HL-60 (cell line): ENCODE measurements around the gene RGL1.

Experiments
- DNase-seq, 2 experiments: peaks; one replicate each; pipeline ENCODE4 v3.0.0-alpha.2; 2010 to 2020; ENCODE audit warnings: low read depth in 1 of 2, low spot score in 1 of 2
- H3K27ac ChIP-seq: fragments of 250-450 bp; sonication (Bioruptor Pico); replicated peaks from 2 replicates; pipeline ENCODE4 v1.5.1; 2020; ENCODE audit warnings: mild to moderate bottlenecking, moderate library complexity
- H3K27me3 ChIP-seq: fragments of 250-450 bp; sonication (Bioruptor Pico); 2 replicates; pipeline ENCODE4 v1.5.1; 2021; ENCODE audit warnings: mild to moderate bottlenecking, moderate library complexity; ENCODE audit not compliant: insufficient read depth, poor library complexity, severe bottlenecking
- H3K4me3 ChIP-seq: replicated peaks from 2 replicates; pipeline ENCODE4 v1.5.1; 2011; ENCODE audit warnings: mild to moderate bottlenecking, control low read depth, low read length; ENCODE audit not compliant: insufficient read depth
- GABPA ChIP-seq: IDR thresholded peaks from 2 replicates; pipeline ENCODE4 v1.6.1; 2012; ENCODE audit warnings: low read depth
- POLR2AphosphoS5 ChIP-seq: IDR thresholded peaks from 2 replicates; pipeline ENCODE4 v1.6.1; 2012; ENCODE audit warnings: low read depth
- SPI1 ChIP-seq: IDR thresholded peaks from 2 replicates; pipeline ENCODE4 v1.6.1; 2012; ENCODE audit warnings: low read depth, mild to moderate bottlenecking, borderline replicate concordance
- TF ChIP-seq, protein P1 (sequence below): IDR thresholded peaks from one replicate; pipeline ENCODE4 v1.5.1; 2011; ENCODE audit warnings: low read length, control low read depth, inconsistent platforms; ENCODE audit not compliant: insufficient read depth
- TF ChIP-seq, protein P2 (sequence below): IDR thresholded peaks from 2 replicates; pipeline ENCODE4 v1.6.1; 2012; ENCODE audit warnings: low read depth; ENCODE audit not compliant: insufficient replicate concordance

The RGL1 gene

DNA sequence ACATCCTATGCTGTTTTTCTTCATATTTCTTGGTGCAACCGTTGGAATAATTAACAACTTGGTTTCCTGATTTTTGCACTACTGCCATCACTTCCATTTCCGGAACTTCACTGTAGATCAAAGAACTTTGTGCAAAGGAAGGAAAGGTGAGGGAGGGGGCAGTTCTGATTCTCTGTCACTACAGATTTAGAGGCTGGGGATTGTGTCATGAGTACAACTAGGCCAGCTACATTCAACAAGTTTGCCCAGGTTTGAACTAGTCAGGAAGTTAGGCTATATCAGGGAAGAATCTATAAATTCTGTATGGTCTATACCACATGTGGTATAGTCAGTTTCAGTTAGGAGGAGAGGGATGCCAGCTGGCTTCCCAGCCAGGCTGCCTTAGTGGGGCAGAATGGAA is 84.2 kb downstream of the RGL1 start:
- Histone ChIP-seq H3K4me3 (no peak overlapping the region), H3K27ac (no peak overlapping the region), H3K27me3 (no peaks in the 10 kb centered on the region)
- DNase-seq = no peak
- TF ChIP-seq, protein P1, sequence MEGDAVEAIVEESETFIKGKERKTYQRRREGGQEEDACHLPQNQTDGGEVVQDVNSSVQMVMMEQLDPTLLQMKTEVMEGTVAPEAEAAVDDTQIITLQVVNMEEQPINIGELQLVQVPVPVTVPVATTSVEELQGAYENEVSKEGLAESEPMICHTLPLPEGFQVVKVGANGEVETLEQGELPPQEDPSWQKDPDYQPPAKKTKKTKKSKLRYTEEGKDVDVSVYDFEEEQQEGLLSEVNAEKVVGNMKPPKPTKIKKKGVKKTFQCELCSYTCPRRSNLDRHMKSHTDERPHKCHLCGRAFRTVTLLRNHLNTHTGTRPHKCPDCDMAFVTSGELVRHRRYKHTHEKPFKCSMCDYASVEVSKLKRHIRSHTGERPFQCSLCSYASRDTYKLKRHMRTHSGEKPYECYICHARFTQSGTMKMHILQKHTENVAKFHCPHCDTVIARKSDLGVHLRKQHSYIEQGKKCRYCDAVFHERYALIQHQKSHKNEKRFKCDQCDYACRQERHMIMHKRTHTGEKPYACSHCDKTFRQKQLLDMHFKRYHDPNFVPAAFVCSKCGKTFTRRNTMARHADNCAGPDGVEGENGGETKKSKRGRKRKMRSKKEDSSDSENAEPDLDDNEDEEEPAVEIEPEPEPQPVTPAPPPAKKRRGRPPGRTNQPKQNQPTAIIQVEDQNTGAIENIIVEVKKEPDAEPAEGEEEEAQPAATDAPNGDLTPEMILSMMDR = no peak
- TF ChIP-seq SPI1 = no peak
- TF ChIP-seq, protein P2, sequence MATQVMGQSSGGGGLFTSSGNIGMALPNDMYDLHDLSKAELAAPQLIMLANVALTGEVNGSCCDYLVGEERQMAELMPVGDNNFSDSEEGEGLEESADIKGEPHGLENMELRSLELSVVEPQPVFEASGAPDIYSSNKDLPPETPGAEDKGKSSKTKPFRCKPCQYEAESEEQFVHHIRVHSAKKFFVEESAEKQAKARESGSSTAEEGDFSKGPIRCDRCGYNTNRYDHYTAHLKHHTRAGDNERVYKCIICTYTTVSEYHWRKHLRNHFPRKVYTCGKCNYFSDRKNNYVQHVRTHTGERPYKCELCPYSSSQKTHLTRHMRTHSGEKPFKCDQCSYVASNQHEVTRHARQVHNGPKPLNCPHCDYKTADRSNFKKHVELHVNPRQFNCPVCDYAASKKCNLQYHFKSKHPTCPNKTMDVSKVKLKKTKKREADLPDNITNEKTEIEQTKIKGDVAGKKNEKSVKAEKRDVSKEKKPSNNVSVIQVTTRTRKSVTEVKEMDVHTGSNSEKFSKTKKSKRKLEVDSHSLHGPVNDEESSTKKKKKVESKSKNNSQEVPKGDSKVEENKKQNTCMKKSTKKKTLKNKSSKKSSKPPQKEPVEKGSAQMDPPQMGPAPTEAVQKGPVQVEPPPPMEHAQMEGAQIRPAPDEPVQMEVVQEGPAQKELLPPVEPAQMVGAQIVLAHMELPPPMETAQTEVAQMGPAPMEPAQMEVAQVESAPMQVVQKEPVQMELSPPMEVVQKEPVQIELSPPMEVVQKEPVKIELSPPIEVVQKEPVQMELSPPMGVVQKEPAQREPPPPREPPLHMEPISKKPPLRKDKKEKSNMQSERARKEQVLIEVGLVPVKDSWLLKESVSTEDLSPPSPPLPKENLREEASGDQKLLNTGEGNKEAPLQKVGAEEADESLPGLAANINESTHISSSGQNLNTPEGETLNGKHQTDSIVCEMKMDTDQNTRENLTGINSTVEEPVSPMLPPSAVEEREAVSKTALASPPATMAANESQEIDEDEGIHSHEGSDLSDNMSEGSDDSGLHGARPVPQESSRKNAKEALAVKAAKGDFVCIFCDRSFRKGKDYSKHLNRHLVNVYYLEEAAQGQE = no peak

DNA sequence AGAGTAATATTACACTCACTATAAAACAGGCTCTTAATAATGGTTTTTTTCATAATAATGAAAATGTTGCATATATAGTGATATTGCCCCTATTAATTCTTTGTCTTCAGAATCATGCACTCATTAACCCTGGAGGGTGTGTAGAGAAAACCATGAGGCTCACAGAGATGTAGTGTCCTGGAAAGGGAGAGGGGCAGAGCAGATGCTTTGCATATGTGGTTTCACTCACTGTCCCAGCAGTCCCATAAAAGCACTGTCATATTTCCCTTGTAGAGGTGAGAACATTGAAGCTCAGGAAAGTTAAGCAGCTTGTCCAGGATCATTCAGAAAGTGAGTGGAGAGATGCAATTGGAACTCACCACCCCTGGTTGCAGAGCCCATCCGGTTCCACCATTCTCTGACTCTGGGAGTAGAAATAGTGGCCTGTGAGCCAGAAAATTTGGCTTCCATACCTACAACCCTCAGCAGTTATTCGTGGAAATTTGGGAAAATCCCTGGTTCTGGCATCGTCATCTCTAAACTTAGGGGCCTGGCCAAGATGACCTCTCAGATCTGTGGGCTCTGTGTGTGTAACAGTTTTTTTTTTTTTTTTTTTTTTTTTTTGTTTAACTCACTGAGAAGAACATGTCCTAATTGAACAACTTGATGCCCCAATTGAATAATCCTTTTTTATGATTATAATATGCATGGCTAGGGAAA is 86.4 kb downstream of the RGL1 start:
- DNase-seq = no peak
- no peak overlapping the region for H3K27ac ChIP-seq

DNA sequence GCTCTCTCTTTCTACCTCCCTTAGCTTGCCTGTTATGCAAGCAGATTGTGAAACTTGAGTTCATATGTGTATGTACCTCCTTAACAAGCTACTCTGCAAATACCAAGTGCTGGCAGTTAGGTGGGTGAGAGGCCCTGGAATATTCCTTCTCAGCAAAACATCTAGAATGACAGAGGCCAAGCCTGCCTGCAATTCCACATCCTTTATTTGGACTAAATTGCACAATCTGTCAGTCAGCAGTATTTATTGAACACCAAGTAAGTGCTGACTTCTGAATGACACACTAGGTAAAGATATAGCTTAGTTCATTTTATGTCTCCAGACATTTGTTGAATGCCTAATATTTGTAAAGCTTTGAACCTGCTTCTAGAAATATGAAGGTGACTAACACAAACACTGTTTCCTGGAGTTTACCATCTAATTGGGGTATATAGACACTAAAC is 87.5 kb downstream of the RGL1 start:
- no peaks in the 10 kb centered on the region for H3K27me3 ChIP-seq
- H3K27ac ChIP-seq = no peak overlapping the region
- H3K4me3 ChIP-seq = no peak overlapping the region
- no peak for TF ChIP-seq GABPA
- TF ChIP-seq, protein P2 = no peak
- TF ChIP-seq POLR2AphosphoS5 = no peak
- TF ChIP-seq, protein P1 = no peak
- TF ChIP-seq SPI1 = no peak
- DNase-seq = peak in 1 of 2 experiments; percentile 63

More for the DNA sequence above, 86.4 kb downstream of the RGL1 start:
- Histone ChIP-seq H3K27me3 (no peaks in the 10 kb centered on the region), H3K4me3 (no peak overlapping the region)
- TF ChIP-seq POLR2AphosphoS5 (no peak), SPI1 (no peak), GABPA (no peak)
- TF ChIP-seq, protein P2 = no peak
- TF ChIP-seq, protein P1 = no peak
